Measurements from ENCODE around the gene CYB561D1.

CYB561D1 gene

DNA sequence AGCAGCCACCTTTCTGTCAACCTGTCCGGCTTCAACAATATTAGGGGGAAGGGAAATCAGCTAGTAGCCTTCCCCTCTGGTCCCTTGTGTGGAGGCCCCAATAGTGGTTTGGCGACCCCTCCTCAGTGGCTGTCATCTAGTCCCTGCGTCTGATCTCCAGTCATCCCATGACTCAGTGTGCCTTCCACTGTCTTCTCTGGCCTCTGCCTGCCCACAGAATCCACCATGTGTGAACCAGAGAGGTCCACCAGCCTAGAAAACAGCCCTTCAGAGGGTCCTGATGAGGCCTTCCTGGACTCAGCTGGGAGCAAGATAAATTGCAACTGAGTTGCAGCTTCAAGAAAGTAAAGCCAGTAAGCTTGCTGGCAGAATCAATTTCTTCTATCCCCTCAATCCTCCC lies 14.0 kb upstream of the CYB561D1 start:
- FAIRE-seq: no peak
- DNase-seq (ENCODE audit: low spot score): no peak

DNA sequence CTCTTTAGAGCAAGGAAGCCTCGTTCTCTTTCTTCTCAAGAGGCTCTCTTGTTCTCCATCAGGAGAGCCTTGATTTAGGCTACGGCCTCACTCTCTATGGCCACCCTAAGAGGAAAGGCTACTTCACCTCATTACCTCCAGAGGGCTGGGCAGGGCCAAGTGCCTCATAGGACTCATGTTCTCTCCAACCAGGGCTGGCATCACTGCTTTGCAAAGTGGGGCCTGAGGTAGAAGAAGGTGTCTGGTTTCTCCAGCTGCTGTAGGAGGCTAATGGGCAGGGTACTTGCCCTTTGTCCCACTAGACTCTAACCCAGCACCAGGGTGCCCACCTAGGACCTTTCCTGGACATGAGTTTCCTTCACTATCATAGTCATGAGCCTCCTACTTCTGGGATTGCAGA lies 12.2 kb upstream of the CYB561D1 start:
- no peak for FAIRE-seq
- no peak for DNase-seq (ENCODE audit: low spot score)

DNA sequence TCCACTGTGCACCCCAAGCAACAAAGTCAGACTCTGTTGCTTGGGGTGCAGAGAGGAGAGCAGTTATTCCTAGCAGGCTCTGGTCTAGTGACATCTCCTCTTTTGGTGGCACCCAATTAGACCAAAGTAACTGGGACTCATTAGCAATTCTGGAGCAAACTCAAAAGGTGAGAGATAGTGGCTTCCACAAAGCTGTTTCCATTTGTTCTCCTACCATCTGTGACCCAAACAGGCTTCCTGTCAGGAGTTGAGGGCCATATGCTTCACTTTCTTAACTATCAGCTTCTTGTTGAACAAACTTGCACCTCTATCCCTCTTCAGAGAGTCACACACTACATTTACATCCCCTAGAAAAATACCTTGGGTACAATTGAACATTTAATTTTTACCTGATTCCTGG lies 11.7 kb upstream of the CYB561D1 start:
- DNase-seq (ENCODE audit: low spot score): no peak
- no peak for FAIRE-seq

DNA sequence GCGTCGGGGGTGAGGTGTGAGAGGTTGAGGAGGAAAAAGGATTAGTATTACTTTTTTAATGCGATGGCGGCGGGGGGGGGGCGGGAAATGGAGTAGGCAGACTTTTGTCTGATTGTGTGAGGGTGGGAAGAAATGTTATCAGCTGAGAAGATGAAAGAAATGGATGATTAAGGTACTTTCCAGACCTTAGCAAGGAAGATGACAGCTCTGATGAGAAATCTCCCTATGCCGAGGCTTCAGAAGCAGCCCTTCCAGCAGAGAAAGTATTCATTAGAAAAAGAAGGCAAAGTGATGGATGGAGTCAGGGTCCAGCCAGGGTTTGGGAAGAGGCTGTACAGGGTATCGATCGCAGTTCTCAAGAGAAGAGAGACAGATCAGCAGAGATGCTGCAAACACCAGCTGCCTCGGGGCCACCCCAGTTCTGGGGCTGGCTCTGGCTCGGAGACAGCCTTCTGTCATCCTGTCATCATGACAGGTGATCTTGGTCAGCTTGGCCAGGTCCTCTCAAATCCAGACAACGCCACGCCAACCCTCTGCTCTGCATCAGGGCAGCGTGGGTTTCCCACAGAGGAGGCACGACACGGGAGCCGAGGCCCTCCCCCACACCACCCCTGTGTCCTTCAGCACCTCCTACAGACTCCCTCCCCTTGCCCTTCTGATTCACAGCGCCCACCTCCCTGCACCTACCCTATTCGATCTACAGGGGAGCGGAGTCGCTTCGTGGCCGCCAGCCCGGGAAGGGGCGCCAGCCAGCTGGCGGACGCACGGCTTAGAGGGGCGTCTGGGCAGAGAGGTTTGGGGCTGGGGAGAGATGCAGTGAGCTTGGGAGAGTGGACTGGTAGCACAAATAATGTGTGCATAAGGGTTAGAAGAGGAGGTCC lies 10.9 kb upstream of the CYB561D1 start:
- no peak for FAIRE-seq
- no peak for DNase-seq (ENCODE audit: low spot score)

- FAIRE-seq (no peak), DNase-seq (ENCODE audit: low spot score) (peak; percentile 72)
Observed at GRCh38 chr1:109483672-109484518, 10.0 kb upstream of the CYB561D1 start, which contains the start of gene ATXN7L2. Gene ATXN7L2 (plus strand): TSS chr1:109483905. CDS start chr1:109483954, 49 bp downstream.

DNA sequence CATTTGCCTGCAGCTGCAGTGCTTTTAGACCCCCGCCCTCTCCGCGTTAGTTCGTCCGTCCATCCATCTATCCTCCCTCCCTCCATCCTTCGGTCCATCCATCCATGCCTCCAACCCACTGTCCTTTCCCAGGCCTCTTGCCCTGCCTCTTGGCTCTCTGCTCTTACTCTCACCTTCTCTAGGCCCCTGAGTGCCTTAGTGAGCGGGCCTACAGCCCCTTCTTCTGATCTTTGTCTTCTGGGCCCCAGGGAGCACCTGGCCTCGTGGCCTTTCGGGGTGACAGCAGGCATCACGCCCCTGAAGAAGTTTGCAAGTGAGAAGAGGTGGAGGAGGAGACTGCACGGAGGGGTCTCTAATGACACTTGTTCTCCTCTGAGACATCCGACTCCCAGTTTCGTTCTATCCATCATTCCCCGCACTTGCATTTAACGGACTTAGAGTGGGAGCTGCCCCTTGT lies 9.3 kb upstream of the CYB561D1 start:
- FAIRE-seq (no peak), DNase-seq (ENCODE audit: low spot score) (no peak)

- no peak for FAIRE-seq
Observed at GRCh38 chr1:109485001-109485400, 8.9 kb upstream of the CYB561D1 start.

DNA sequence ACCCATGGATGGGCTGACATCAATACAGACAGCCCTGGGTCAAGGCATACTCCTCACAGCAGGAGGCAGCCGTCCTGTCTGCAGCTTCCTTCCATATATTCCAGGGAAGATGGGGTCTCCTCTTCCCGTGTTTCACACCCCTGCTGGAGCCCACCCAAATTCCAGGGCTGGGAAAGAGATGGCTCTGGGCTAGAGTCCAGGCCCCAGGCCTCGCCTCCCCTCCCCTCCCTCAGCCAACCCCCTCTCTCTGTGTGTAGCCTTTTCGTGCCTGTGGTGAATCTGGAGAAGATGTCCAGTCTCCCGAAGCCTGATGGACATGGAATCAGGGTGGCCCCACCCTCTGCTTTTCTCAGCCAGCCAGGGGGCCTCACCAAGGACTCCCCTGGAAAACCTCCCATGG lies 6.6 kb upstream of the CYB561D1 start:
- FAIRE-seq (no peak), DNase-seq (ENCODE audit: low spot score) (no peak)

More at GRCh38 chr1:109485001-109485400, 8.9 kb upstream of the CYB561D1 start:
- DNase-seq (ENCODE audit: low spot score): no peak

DNA sequence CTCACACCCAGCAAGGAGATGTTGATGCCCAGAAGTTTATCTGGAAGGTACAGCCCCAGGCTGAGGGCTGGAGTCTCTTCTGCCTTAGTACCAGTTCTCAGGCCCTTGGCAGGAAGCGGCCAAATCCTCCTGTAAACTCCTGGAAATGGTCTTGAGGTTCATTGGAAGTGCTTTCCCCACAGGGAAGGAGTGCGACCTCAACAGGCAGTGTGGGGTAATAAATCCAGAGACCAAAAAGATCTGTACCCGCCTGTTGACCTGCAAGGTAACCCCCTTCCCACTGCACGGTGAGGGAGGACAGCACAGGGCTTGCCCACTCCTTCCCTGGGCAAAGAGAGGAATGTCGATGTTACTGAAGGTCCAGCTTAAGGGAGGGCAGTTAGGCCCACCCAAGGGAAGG lies 5.7 kb upstream of the CYB561D1 start:
- DNase-seq (ENCODE audit: low spot score) (no peak), FAIRE-seq (no peak)

GRCh38 chr1:109488696-109489095 lies 5.2 kb upstream of the CYB561D1 start:
- DNase-seq (ENCODE audit: low spot score): no peak
- FAIRE-seq: no peak

DNA sequence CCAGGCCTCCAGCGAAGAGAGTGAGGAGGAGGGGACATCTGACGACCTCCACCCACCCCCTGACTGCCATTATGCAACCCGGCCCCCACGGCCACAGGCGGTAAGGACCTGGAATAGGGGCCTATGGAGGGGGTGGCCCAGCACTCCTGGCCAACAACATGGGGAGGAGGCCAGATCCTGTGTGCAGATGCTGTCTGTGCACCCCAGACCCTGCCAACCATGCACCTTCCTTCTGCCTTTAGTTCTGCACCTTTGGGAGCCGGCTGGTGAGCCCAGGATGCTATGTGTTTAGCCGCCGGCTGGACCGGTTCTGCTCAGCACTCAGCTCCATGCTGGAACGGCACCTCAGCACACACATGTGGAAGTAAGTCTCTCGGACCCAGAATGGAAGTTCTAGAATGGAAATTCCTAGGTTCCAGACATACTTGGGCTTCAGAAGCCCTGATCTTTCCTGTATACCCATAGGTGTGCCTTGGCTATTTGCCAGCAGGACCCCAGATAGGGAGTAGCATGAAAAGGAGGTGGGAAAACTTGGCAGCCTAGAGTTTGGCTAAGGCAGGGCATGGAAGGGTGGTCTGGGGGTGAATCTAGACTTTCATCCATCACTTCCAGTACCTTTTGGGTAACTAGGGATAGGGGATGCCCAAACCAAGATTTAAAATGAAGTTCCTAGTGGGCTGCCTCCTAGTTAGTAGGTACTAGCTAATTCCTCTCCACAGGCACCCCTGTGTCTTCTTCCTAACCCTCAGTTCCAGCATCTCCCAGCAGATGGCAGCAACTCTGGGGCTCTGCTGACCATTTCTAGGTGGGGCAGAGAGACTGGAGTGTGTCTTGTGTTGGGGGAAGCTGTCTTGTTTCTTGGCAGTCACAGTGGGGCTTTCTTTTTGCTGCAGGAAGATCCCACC lies 3.6 kb upstream of the CYB561D1 start:
- DNase-seq (ENCODE audit: low spot score): peak; percentile 43
- FAIRE-seq: no peak

- FAIRE-seq: no peak
Observed at GRCh38 chr1:109490934-109491302, 3.0 kb upstream of the CYB561D1 start.

GRCh38 chr1:109491372-109491771 lies 2.5 kb upstream of the CYB561D1 start:
- no peak for DNase-seq (ENCODE audit: low spot score)
- FAIRE-seq: no peak

More at GRCh38 chr1:109490934-109491302, 3.0 kb upstream of the CYB561D1 start:
- DNase-seq (ENCODE audit: low spot score): no peak

DNA sequence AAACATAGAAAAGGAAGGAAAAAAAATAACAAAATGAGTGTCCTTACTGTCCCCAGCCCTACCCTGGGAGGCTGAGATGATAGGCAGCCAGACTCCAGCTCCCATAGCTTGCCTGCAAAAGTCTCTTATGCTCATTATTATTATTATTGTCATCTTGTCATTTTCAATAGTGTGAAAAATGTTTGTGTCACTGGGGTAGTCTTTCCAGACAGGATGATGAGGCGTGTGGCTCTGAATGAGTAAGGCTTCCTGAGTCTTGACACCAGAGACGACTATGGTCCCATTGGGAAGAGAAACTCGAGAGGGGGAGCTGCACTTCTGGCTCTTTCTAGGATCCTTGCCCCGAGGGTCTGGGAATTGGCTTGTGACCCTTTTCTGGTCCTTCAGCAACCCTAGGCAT lies 1.1 kb upstream of the CYB561D1 start:
- FAIRE-seq: no peak
- DNase-seq (ENCODE audit: low spot score): no peak

- FAIRE-seq: no peak
- no peak for DNase-seq (ENCODE audit: low spot score)
Observed at GRCh38 chr1:109493227-109493626, 667 bp upstream of the CYB561D1 start.

DNA sequence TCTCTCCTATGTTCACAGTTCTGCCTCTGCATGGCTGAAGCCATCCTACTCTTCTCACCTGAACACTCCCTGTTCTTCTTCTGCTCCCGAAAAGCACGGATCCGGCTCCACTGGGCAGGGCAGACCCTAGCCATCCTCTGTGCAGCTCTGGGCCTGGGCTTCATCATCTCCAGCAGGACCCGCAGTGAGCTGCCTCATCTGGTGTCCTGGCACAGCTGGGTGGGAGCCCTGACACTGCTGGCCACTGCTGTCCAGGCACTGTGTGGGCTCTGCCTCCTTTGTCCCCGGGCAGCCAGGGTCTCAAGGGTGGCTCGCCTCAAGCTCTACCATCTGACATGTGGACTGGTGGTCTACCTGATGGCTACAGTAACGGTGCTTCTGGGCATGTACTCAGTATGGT lies 1.8 kb downstream of the CYB561D1 start:
- DNase-seq (ENCODE audit: low spot score) (no peak), FAIRE-seq (no peak)

DNA sequence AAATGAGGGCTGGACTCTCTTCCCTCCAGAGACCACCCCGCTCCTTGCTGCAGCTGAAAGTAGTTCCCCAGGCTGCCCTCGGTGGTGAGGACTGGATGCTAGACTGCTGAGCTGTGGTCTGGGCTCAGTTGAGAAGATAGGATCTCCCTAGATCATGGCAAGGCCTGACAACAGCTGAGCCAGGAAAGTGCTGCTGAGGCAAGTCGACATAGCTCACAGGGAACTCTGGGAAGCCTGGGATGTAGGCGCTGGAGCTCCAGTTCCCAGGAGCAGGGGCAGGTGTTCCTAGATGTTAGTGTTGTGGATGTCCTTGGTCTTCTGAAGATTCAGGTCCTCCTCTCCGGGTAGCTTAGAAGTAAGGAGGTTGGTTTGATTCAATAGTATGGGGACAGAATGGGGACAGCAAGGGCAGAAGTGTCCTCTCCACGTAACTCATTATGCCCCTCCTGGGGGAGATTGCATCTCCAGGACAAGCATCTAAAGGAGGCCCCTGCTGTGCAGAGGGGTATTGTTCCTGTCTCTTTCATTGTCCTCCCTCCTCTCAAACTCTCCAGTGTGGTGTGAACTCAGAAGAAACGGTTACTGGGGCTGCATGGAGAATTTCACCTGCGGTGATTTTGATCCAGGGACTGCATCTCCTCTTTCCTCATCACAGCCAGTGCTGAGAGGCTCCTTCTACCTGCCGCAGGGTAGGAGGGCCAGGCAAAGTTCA lies 3.7 kb downstream of the CYB561D1 start:
- no peak for FAIRE-seq
- no peak for DNase-seq (ENCODE audit: low spot score)

DNA sequence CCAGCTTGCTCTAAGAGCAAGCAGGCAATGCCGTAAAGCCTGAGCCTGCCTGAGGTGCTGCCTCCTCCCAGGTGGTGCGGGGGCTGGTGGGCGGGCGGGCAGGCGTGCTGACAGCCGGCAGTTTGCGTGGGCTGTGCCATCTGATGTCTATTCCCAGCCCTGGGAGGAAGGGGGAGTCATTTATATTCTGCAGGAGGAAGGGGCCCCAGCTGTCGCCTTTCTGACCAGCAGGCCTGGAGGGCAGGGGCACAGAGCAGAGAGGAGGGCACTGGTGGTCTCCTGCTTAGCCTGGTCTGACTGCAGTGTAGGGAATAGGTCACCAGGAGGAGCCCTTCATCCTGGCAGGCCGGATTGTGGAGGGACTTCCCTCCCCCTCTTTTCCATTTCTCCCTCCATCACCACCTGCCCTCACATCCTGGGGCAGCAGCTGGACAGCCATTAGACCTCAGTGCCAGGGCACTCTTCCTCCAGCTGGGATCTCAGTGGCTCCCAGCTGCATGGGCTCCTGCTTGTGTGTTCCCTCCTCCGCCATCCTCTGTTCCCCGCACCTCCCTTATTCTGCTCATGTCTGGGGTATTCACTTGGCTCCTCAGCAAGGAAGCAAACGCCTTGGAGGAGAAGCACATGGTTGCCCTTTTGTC lies 4.4 kb downstream of the CYB561D1 start:
- FAIRE-seq (no peak), DNase-seq (ENCODE audit: low spot score) (no peak)

DNA sequence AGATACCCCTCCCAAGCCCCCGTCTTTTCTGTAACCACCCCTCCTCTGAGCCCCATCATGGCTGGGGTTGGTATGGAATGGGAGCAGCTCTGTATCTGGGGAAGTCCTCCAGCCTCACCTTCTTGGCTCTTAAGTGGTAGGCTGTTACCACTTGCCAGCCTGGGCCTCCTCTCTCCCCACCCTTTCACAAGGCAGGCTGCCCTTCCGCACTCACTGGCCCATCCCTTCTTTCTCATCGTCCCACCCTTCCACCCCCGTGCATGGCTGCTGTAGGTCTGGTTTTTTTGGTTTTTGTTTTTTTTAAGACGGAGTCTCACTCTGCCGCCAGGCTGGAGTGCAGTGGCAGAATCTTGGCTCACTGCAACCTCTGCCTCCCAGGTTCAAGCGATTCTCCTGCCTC lies 5.2 kb downstream of the CYB561D1 start:
- FAIRE-seq: no peak
- no peak for DNase-seq (ENCODE audit: low spot score)
